22Rv1 (cell line): Measurements from ENCODE around the gene SLMAP.

Experiments used
- CTCF ChIP-seq: fragments of 450-650 bp; IDR thresholded peaks from 2 replicates; pipeline ENCODE4 v1.5.1; 2017; ENCODE audit warnings: mild to moderate bottlenecking
- ZFX ChIP-seq: fragments of 450-650 bp; IDR thresholded peaks from 2 replicates; pipeline ENCODE4 v1.6.1; 2017; ENCODE audit warnings: antibody characterized with exemption, borderline replicate concordance

GRCh38 chr3:57971975-57972374 lies 215.9 kb downstream of the SLMAP start:
- TF ChIP-seq CTCF = no peak
- no peak for TF ChIP-seq ZFX
